SU-DHL-6 (cell line): ENCODE results near the gene KIFC1.

ENCODE experiments used
- H2AFZ ChIP-seq: fragments of 200-600 bp; sonication (generic); 2 replicates; pipeline ENCODE4 v1.6.1; 2014; ENCODE audit warnings: low read depth, mild to moderate bottlenecking, moderate library complexity, mixed read lengths, antibody characterized with exemption, low read length; ENCODE audit not compliant: severe bottlenecking
- H3F3A ChIP-seq: fragments of 200-600 bp; shearing (Covaris generic); 2 replicates; pipeline ENCODE4 v1.6.0; 2016; ENCODE audit warnings: antibody characterized with exemption, mild to moderate bottlenecking; ENCODE audit not compliant: insufficient read depth
- H3K27ac ChIP-seq: fragments of 200-600 bp; sonication (generic); 2 replicates; pipeline ENCODE4 v1.5.1; 2016; ENCODE audit warnings: low read depth, mild to moderate bottlenecking, low read length, moderate library complexity, mixed read lengths
- H3K27me3 ChIP-seq: fragments of 200-600 bp; sonication (generic), shearing (Covaris generic); 2 replicates; pipeline ENCODE4 v1.6.0; 2014; ENCODE audit warnings: mild to moderate bottlenecking, low read length
- H3K36me3 ChIP-seq: fragments of 200-600 bp; sonication (generic); 2 replicates; pipeline ENCODE4 v1.6.1; 2014; ENCODE audit warnings: mild to moderate bottlenecking, low read length, mixed read lengths
- H3K4me2 ChIP-seq: fragments of 300-600, 200-600 bp; shearing (Covaris generic), sonication (generic); 2 replicates; pipeline ENCODE4 v1.6.0; 2014; ENCODE audit warnings: low read length, low read depth, mild to moderate bottlenecking; ENCODE audit not compliant: poor library complexity, severe bottlenecking
- H3K4me3 ChIP-seq: fragments of 200-600 bp; sonication (generic); 2 replicates; pipeline ENCODE4 v1.5.1; 2014; ENCODE audit warnings: antibody characterized with exemption, low read length, mild to moderate bottlenecking, mixed read lengths; ENCODE audit not compliant: insufficient read depth, poor library complexity, severe bottlenecking
- H3K79me2 ChIP-seq: fragments of 200-600 bp; sonication (generic); 2 replicates; pipeline ENCODE4 v1.6.1; 2014; ENCODE audit warnings: mild to moderate bottlenecking, low read length, moderate library complexity; ENCODE audit not compliant: insufficient read depth
- H3K9ac ChIP-seq: fragments of 200-600 bp; sonication (generic); 2 replicates; pipeline ENCODE4 v1.7.0; 2014; ENCODE audit warnings: mild to moderate bottlenecking, low read length
- H3K9me2 ChIP-seq: fragments of 200-600 bp; sonication (generic); replicated peaks from 2 replicates; pipeline ENCODE4 v1.6.1; 2014; ENCODE audit warnings: low read length; ENCODE audit not compliant: insufficient read depth
- H3K9me3 ChIP-seq: fragments of 200-600 bp; sonication (generic); 2 replicates; pipeline ENCODE4 v1.6.1; 2014; ENCODE audit warnings: low read length, mixed read lengths; ENCODE audit not compliant: insufficient read depth
- H4K20me1 ChIP-seq: fragments of 200-600 bp; sonication (generic); 2 replicates; pipeline ENCODE4 v1.6.1; 2014; ENCODE audit warnings: low read depth, mild to moderate bottlenecking, antibody characterized with exemption, low read length, moderate library complexity, mixed read lengths
- CTCF ChIP-seq: fragments of 200-600 bp; sonication (generic); IDR thresholded peaks from one replicate; pipeline ENCODE4 v1.5.1; 2017; ENCODE audit warnings: antibody characterized with exemption, mild to moderate bottlenecking, low read length, moderate library complexity; ENCODE audit not compliant: insufficient read depth, poor library complexity, severe bottlenecking
- EZH2phosphoT487 ChIP-seq: fragments of 200-600 bp; sonication (generic), shearing (Covaris generic); conservative IDR thresholded peaks from 2 replicates; pipeline ENCODE4 v1.6.1; 2018; ENCODE audit warnings: mild to moderate bottlenecking, antibody characterized with exemption, low read length, moderate library complexity, mixed read lengths

Gene KIFC1

GRCh38 chr6:33407132-33407718, 15.6 kb downstream of the KIFC1 start:
- Histone ChIP-seq H3K9me3 (no peaks in the 10 kb centered on the region), H4K20me1 (no peaks in the 10 kb centered on the region; the same call in 1 of the 2 replicates), H3K36me3 (peaks cover 41% of the 10 kb centered on the region), H3K79me2 (peaks cover under 1% of the 10 kb centered on the region; the same call in 1 of the 2 replicates), H3K4me2 (no peak overlapping the region), H3K27me3 (no peaks in the 10 kb centered on the region), H3F3A (peaks cover 64% of the 10 kb centered on the region), H2AFZ (no peak overlapping the region), H3K9ac (no peak overlapping the region), H3K9me2 (no peaks in the 10 kb centered on the region), H3K27ac (no peak overlapping the region), H3K4me3 (no peak overlapping the region)
- no peak for TF ChIP-seq CTCF
- no peak for TF ChIP-seq EZH2phosphoT487

GRCh38 chr6:33410050-33410710, 18.6 kb downstream of the KIFC1 start:
- H3K4me2 ChIP-seq = peak overlapping the region; percentile 90
- H3K4me3 ChIP-seq = peak overlapping the region; percentile 72
- peaks cover 68% of the 10 kb centered on the region for H3F3A ChIP-seq
- peak overlapping the region; percentile 85 for H3K27ac ChIP-seq
- no peaks in the 10 kb centered on the region for H4K20me1 ChIP-seq
- peak overlapping the region; percentile 79 for H3K9ac ChIP-seq
- no peaks in the 10 kb centered on the region for H3K9me2 ChIP-seq
- no peak for TF ChIP-seq EZH2phosphoT487
- TF ChIP-seq CTCF = no peak
- peak overlapping the region; percentile 35 for H2AFZ ChIP-seq
- H3K27me3 ChIP-seq = no peaks in the 10 kb centered on the region
- peaks cover 15% of the 10 kb centered on the region; the same call in 1 of the 2 replicates for H3K36me3 ChIP-seq
- H3K79me2 ChIP-seq = no peaks in the 10 kb centered on the region
- H3K9me3 ChIP-seq = no peaks in the 10 kb centered on the region

- Histone ChIP-seq H3F3A (peaks cover 68% of the 10 kb centered on the region), H3K9ac (peak within 1 kb of the TSS; percentile 79), H3K27me3 (no peaks in the 10 kb centered on the region), H3K4me2 (peak within 1 kb of the TSS; percentile 90), H3K9me2 (no peaks in the 10 kb centered on the region), H3K9me3 (no peaks in the 10 kb centered on the region), H3K36me3 (peaks cover 14% of the 10 kb centered on the region; the same call in 1 of the 2 replicates), H3K27ac (peak within 1 kb of the TSS; percentile 85), H3K79me2 (peaks cover 4% of the 10 kb centered on the region; the same call in 1 of the 2 replicates), H3K4me3 (peak within 1 kb of the TSS; percentile 72), H4K20me1 (no peaks in the 10 kb centered on the region), H2AFZ (peak within 1 kb of the TSS; percentile 35)
- no peak for TF ChIP-seq EZH2phosphoT487
- peak; percentile 26 for TF ChIP-seq CTCF
These were observed 19.3 kb downstream of the KIFC1 start, which contains the start of gene PHF1 for GRCh38 chr6:33410711-33411631. Gene PHF1 (plus strand): TSS chr6:33411014. CDS start chr6:33412264, 1,250 bp downstream.
